Neural progenitor cell (in vitro differentiated cells): ENCODE data around the gene FILIP1. TPM values are rescaled to one million over a fixed set of nuclear protein-coding genes. Genes with fewer than 3 reads are reported as not detected.

Experiments
- DNase-seq: peaks from one replicate; pipeline ENCODE4 v3.0.0-alpha.2; 2016; ENCODE audit warnings: low spot score
- H2AFZ ChIP-seq: fragments of 200-600 bp; sonication (generic); replicated peaks from 2 replicates; pipeline ENCODE4 v1.6.1; 2016; ENCODE audit warnings: antibody characterized with exemption
- H3F3A ChIP-seq: fragments of 200-600 bp; sonication (generic); 2 replicates; pipeline ENCODE4 v1.6.1; 2016; ENCODE audit warnings: antibody characterized with exemption, low read depth
- H3K27ac ChIP-seq: fragments of 200-600 bp; sonication (generic); 2 replicates; pipeline ENCODE4 v1.5.1; 2016; ENCODE audit warnings: mild to moderate bottlenecking
- H3K27me3 ChIP-seq: fragments of 200-600 bp; sonication (generic); 2 replicates; pipeline ENCODE4 v1.6.1; 2016; ENCODE audit warnings: mild to moderate bottlenecking, moderate library complexity
- H3K36me3 ChIP-seq: fragments of 200-600 bp; sonication (generic); 2 replicates; pipeline ENCODE4 v1.5.1; 2016
- H3K4me1 ChIP-seq: fragments of 200-600 bp; sonication (generic); 2 replicates; pipeline ENCODE4 v1.6.1; 2016; ENCODE audit warnings: mixed run types
- H3K4me2 ChIP-seq: fragments of 200-600 bp; sonication (generic); 2 replicates; pipeline ENCODE4 v1.6.1; 2016
- H3K4me3 ChIP-seq: fragments of 200-600 bp; sonication (generic); 2 replicates; pipeline ENCODE4 v1.5.1; 2016
- H3K79me2 ChIP-seq: fragments of 200-600 bp; sonication (generic); 2 replicates; pipeline ENCODE4 v1.6.1; 2016; ENCODE audit warnings: low read depth
- H3K9ac ChIP-seq: fragments of 200-600 bp; sonication (generic); 2 replicates; pipeline ENCODE4 v1.6.1; 2016
- H3K9me3 ChIP-seq: fragments of 200-600 bp; sonication (generic); 2 replicates; pipeline ENCODE4 v1.5.1; 2016; ENCODE audit warnings: low read depth
- H4K20me1 ChIP-seq: fragments of 200-600 bp; sonication (generic); 2 replicates; pipeline ENCODE4 v1.6.1; 2016; ENCODE audit warnings: low read depth
- H3K27ac Mint-ChIP-seq: 3 replicates; pipeline ENCODE4 v1.8.0; 2021; ENCODE audit warnings: mixed read lengths
- H3K27me3 Mint-ChIP-seq: 2 replicates; pipeline ENCODE4 v1.8.0; 2022; ENCODE audit warnings: low read depth, mild to moderate bottlenecking, inconsistent platforms, moderate library complexity, mixed read lengths; ENCODE audit not compliant: insufficient read depth
- H3K36me3 Mint-ChIP-seq: 3 replicates; pipeline ENCODE4 v1.8.0; 2021; ENCODE audit warnings: mixed read lengths
- H3K4me1 Mint-ChIP-seq: 3 replicates; pipeline ENCODE4 v1.8.0; 2021; ENCODE audit warnings: mixed read lengths
- H3K4me3 Mint-ChIP-seq: 3 replicates; pipeline ENCODE4 v1.8.0; 2021; ENCODE audit warnings: mild to moderate bottlenecking, moderate library complexity, mixed read lengths
- H3K9me3 Mint-ChIP-seq: 3 replicates; pipeline ENCODE4 v1.8.0; 2020; ENCODE audit warnings: mixed read lengths
- EZH2 ChIP-seq: fragments of 200-600 bp; sonication (generic); IDR thresholded peaks from 2 replicates; pipeline ENCODE4 v1.6.1; 2017; ENCODE audit warnings: antibody characterized with exemption, mild to moderate bottlenecking, moderate library complexity
- EZH2phosphoT487 ChIP-seq: fragments of 200-600 bp; sonication (generic); IDR thresholded peaks from 2 replicates; pipeline ENCODE4 v1.6.1; 2017; ENCODE audit warnings: antibody characterized with exemption
- total RNA-seq: library from RNA; depleted of rRNA; stranded (reverse); fragments of >200 nt; gene quantifications from 2 replicates; pipeline ENCODE4 v1.2.3, GENCODE V29; 2015; ENCODE audit warnings: low replicate concordance
- TF ChIP-seq, protein P1 (sequence below): fragments of 200-600 bp; sonication (generic); IDR thresholded peaks from 2 replicates; pipeline ENCODE4 v1.5.1; 2017; ENCODE audit warnings: antibody characterized with exemption, mild to moderate bottlenecking

The FILIP1 gene
- total RNA-seq, 1 donor from 2014 or later = 22.6 TPM

DNA sequence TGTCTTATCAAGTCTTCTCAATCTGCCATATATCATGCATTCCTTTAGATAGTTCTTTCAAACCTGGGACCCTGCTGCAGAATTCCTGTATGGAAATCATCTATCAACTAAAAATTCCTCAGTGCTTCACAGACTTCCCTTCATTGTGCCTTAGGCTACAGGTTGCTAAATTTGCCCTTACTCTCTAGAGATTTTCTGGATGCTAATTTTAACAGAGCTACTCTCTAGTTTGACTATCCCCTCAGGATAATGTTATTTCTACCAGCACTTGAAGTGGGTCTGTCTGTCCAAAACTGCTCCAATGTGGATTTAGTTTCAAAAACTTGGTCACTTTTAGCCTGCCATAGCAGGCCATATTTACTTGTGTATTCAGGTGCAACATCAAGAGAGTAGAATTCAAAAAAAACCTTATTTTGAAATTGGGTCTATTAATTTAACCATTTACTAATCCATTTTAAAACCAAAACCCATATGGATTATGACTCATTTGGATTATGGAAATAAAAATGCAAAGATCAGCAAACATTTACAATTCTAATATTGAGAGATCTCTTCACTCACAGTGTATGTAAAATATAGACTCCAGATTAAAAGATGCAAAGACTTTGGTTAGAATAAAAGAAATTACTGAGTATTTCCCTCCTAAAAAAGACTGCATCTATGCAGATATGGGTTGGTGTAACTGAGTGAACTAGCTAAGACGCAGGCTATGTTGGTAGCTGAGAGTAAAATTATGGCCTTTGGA is 236.1 kb downstream of the FILIP1 start:
- Mint-ChIP-seq H3K27ac (no peak overlapping the region), H3K36me3 (peaks cover 11% of the 10 kb centered on the region), H3K4me1 (no peaks in the 10 kb centered on the region), H3K9me3 (no peaks in the 10 kb centered on the region), H3K4me3 (no peak overlapping the region), H3K27me3 (no peaks in the 10 kb centered on the region)
- Histone ChIP-seq H3K36me3 (peaks cover 16% of the 10 kb centered on the region), H3K9me3 (no peaks in the 10 kb centered on the region), H3K9ac (no peak overlapping the region), H3K27me3 (no peaks in the 10 kb centered on the region), H4K20me1 (no peaks in the 10 kb centered on the region), H3K4me2 (no peak overlapping the region), H3K4me3 (no peak overlapping the region), H3K79me2 (no peaks in the 10 kb centered on the region), H3K4me1 (no peaks in the 10 kb centered on the region), H3K27ac (no peak overlapping the region), H2AFZ (no peak overlapping the region), H3F3A (peaks cover 22% of the 10 kb centered on the region)
- TF ChIP-seq, protein P1, sequence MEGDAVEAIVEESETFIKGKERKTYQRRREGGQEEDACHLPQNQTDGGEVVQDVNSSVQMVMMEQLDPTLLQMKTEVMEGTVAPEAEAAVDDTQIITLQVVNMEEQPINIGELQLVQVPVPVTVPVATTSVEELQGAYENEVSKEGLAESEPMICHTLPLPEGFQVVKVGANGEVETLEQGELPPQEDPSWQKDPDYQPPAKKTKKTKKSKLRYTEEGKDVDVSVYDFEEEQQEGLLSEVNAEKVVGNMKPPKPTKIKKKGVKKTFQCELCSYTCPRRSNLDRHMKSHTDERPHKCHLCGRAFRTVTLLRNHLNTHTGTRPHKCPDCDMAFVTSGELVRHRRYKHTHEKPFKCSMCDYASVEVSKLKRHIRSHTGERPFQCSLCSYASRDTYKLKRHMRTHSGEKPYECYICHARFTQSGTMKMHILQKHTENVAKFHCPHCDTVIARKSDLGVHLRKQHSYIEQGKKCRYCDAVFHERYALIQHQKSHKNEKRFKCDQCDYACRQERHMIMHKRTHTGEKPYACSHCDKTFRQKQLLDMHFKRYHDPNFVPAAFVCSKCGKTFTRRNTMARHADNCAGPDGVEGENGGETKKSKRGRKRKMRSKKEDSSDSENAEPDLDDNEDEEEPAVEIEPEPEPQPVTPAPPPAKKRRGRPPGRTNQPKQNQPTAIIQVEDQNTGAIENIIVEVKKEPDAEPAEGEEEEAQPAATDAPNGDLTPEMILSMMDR = no peak
- no peak for TF ChIP-seq EZH2
- no peak for TF ChIP-seq EZH2phosphoT487
- no peak for DNase-seq

DNA sequence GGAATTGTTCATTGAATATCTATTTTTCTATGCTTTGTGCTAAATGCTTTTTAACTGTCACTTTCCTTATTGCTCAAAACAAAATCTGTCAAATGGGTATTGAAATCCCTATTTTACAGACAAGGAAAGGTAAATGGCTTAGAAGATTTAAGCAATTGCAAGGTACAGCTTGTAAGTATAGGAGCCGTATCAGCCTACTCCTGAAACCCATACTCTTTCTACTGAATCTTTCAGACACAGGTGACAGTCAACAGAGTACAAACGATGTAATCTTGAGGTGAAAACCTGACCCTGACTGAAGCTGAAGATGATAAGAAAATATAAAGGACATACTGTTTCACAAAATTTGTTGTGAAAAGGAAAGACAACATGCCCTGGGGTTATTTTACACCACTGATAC is 243.0 kb downstream of the FILIP1 start:
- no peak overlapping the region for H3K27ac ChIP-seq
- no peak for DNase-seq
- H3K27ac Mint-ChIP-seq = no peak overlapping the region
- H3K9ac ChIP-seq = no peak overlapping the region
- H3K36me3 ChIP-seq = peaks cover 3% of the 10 kb centered on the region
- H4K20me1 ChIP-seq = no peaks in the 10 kb centered on the region
- H2AFZ ChIP-seq = no peak overlapping the region
- no peak overlapping the region for H3K4me3 ChIP-seq
- no peaks in the 10 kb centered on the region for H3K36me3 Mint-ChIP-seq
- no peak overlapping the region for H3K4me3 Mint-ChIP-seq
- no peaks in the 10 kb centered on the region for H3K4me1 Mint-ChIP-seq
- peaks cover 25% of the 10 kb centered on the region for H3F3A ChIP-seq
- H3K27me3 ChIP-seq = peaks cover 20% of the 10 kb centered on the region
- no peaks in the 10 kb centered on the region for H3K9me3 Mint-ChIP-seq
- no peak overlapping the region for H3K4me2 ChIP-seq
- no peaks in the 10 kb centered on the region for H3K9me3 ChIP-seq
- no peaks in the 10 kb centered on the region for H3K4me1 ChIP-seq
- TF ChIP-seq, protein P1 = no peak
- TF ChIP-seq EZH2 = no peak
- no peak for TF ChIP-seq EZH2phosphoT487
- H3K79me2 ChIP-seq = no peaks in the 10 kb centered on the region
- no peaks in the 10 kb centered on the region for H3K27me3 Mint-ChIP-seq

DNA sequence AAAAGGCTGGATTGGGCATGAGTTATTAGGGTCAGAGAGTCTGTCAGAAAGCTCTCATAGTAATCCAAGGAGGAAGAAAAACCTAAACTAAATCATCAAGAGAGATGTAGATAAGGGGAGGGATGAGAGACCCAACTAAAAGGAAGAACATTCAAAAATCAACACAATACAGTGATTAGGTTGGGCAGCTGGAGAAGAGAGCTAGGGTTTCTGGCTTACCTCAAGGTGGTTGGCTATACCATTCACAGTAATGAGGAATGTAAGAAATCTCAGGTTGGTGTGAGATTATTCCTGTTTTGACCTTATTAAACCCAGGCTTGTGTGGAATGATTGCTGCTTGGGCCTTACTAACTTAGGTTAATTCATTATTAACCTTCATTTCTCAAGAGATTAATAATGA is 243.8 kb downstream of the FILIP1 start:
- Histone ChIP-seq H3K4me1 (no peaks in the 10 kb centered on the region), H3K27me3 (peaks cover 22% of the 10 kb centered on the region), H3K4me2 (no peak overlapping the region), H3K79me2 (no peaks in the 10 kb centered on the region), H3K36me3 (peaks cover 3% of the 10 kb centered on the region), H3K9ac (no peak overlapping the region), H4K20me1 (no peaks in the 10 kb centered on the region), H3K9me3 (no peaks in the 10 kb centered on the region), H3K27ac (no peak overlapping the region), H2AFZ (no peak overlapping the region), H3K4me3 (no peak overlapping the region), H3F3A (peaks cover 22% of the 10 kb centered on the region)
- no peak for TF ChIP-seq EZH2
- TF ChIP-seq EZH2phosphoT487 = no peak
- TF ChIP-seq, protein P1 = no peak
- Mint-ChIP-seq H3K4me3 (no peak overlapping the region), H3K27ac (no peak overlapping the region), H3K27me3 (no peaks in the 10 kb centered on the region), H3K4me1 (peaks cover 1% of the 10 kb centered on the region), H3K9me3 (no peaks in the 10 kb centered on the region), H3K36me3 (no peaks in the 10 kb centered on the region)
- DNase-seq = no peak
